HL-60/S4 (cell line): ENCODE results near the gene TXNDC8.
"Not testable (repeated sequence)": the region's sequence is repeated elsewhere in the genome, so short reads cannot be mapped to it uniquely, and the experiment has no call there.

ENCODE experiments used
- in situ Hi-C: fragments of 300-500 bp; cut with MboI; formaldehyde crosslinking; loops from 2 replicates; pipeline ENCODE4 v1.14.3; 2022; ENCODE audit warnings: low sequenced_read_pairs

TXNDC8 gene

DNA sequence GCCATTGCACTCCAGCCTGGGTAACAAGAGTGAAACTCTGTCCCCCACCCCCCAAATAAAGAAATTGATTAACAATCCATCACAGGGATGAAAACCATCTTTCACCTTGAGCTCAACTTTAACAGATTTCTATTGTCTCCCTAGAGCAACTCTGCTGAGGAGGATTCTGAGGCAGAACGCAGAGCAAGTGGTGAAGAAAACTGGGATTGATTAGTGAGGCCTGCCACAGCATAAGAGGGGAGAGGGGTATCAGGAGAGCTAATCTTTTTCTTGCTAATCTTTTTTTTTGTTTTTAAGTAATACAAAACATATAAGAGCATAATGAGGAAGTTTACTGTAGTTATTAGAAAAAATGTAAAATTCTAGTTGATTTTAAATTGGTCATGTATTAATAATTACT, 8.9 kb downstream of the TXNDC8 start:
- in situ Hi-C loops = no loop called here

DNA sequence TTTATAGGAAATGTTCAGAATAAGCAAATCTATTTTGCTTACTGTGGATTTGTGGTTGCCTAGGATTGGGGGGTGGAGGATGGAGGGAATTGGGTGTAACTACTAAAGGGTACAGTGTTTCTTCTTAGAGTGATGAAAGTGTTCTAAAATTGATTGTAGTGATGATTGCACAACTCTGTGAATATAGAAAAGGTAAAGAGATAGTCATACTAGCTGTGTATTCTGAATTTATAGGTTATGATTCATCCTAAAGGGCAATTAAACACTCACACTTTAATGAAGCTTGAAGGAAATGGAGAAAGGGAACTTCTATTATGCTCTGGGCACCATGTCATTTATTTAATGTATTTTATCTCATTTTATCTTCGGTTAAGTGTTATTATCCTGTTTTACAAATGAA, 9.9 kb downstream of the TXNDC8 start:
- in situ Hi-C loops = no loop called here

GRCh38 chr9:110323818-110324217, 13.8 kb downstream of the TXNDC8 start:
- in situ Hi-C loops = no loop called here

DNA sequence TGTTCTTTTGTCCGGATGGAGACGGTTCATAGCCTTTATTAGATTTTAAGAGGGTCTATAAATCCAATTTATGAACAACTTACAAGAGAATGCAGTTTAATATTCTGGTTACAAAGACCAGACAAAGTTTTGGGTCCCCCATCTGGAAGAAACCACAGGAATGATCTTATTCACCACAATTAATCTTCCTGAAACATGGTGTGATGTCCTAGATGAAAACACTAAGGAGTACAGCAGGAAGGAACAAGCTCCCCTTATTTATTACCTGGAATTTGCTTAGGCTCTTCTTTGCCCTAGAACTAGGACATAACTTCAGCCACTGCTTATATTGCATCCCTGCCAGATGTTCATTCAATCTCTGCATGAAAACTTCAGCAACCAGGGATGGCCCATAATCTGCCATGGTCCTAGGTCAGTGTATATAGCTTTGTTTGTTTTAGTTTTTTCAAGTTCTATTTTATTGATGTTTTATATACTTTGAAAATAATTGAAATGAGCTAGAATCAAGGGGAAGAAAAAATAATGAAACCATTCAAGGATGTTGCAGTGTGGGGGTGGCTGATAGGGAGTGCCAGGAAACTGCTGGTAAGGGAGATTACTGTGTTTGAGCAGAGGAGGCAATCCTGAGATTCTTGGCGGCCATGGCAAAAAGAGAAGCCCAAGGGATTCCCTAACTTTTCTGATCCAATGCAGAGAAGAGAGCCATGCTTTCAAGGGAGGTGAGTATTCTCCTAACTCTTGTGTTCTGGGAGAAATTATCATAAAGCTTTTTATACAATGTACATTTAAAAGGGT, 16.8 kb downstream of the TXNDC8 start:
- in situ Hi-C loops = no loop called here

DNA sequence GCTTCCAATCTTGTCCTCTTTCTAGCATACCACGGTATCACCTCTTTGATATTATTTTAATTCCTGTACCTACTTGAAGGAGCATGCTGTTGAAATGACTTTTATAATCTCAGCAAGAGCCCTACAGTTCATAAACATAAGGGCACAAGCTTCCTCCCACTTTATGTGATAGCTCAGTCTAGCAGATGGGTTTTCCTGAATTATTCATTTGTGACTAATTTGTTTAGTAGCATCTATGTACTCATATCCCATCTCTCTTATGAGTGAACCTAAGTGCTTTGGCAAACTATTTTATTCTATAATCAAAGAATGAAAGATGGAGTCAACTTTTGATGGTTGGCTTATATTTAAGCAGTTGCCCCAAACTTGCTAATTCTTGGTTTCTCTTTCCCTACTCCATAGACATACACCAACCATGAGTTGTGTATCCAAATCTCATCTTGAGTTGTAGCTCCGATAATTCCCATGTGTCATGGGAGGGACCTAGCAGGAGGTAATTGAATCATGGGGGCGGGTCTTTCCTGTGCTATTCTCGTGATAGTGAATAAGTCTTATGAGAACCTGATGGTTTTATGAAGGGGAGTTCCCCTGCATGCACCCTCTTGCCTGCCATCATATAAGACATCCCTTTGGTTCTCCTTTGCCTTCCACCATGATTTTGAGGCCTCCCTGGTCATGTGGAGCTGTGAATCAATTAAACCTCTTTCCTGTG, 17.7 kb downstream of the TXNDC8 start:
- in situ Hi-C loops = no loop called here

GRCh38 chr9:110317911-110318310, 19.8 kb downstream of the TXNDC8 start:
- in situ Hi-C loops = no loop called here

GRCh38 chr9:110316261-110317075, 21.2 kb downstream of the TXNDC8 start:
- in situ Hi-C loops = no loop called here

GRCh38 chr9:110311978-110312377, 25.7 kb downstream of the TXNDC8 start:
- in situ Hi-C loops = not testable (repeated sequence)

DNA sequence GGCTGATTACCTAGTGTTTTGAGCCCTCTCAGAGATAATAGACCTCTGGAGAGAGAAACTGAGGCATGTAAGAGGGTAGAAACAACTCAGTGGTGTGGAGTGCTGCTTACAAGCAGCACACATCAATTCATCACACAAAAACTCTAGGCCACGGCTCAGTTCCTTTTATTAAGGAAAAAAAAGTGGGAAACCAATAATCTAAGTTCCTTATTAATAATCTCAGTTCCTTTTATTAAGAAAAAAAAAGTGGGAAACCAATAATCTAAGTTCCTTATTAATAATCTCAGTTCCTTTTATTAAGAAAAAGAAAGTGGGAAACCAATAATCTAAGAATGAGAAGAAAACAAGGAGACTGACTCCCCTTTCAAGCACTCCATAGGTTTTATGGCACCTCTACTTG, 28.0 kb downstream of the TXNDC8 start:
- in situ Hi-C loops = no loop called here

- in situ Hi-C loops = no loop called here
Observed at GRCh38 chr9:110308633-110309038, 29.0 kb downstream of the TXNDC8 start.

DNA sequence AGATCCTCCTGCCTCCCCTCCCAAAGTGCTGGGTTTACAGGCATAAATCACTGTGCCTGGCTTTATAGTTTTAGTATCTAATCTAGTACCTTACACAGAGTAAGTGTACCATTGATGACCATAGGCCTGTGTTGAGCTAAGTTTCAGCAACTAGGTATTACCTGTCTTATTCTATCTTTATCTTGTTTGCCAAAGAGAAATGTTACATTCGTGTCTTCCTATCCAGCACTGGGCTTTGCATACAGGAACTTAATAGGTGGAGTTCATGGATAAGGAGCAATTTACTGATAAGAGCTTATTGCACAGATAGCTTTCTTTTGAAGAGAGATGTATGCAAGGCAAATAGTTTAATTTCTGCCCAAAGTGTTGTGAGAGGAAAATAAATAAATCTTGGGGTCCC, 30.5 kb downstream of the TXNDC8 start:
- in situ Hi-C loops = no loop called here

DNA sequence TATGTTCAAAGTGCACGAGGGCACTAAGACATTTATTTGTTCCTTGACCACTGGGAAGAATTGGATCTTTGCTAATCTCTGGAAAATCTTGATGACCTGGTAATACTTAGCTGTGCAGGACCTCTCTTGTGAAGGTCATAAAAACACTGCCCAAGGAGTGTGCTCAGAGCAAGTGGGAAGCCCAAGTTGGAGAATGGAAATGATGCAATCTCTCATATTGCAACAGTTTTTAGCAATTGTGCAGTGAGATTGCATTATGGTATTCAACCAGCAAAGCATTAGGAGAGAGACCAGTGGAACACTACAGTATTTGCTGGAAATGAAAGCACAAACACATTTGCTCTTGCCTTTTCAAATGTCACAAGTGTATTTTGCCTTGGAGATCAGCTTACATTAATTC, 34.5 kb downstream of the TXNDC8 start:
- in situ Hi-C loops = no loop called here

DNA sequence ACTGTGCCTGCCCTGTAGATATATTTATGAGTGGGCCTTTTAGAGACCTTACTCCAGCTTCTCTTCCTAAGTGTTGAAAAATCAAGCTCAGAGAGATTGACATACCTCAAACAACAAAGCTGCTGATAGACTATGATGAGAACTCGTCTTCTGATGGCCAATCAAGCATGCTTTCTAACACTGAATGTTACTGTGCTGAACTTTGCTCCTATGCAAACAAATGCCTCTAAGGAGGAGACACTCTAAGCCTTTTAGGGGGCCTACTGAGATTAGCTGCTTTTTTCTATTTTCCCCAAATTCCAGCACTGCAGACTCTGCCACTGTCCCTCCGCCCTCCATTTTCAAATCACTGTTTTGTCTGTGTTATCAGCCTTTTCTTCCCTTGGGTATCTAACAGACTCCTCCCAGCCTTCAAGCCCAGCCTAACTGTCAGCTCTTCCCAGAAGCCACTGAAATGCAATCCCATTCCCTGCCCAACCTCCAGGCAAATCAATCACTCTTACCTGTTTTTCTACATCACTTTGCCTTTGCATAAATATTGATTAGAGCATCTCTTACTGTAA, 39.5 kb downstream of the TXNDC8 start:
- in situ Hi-C loops = no loop called here

DNA sequence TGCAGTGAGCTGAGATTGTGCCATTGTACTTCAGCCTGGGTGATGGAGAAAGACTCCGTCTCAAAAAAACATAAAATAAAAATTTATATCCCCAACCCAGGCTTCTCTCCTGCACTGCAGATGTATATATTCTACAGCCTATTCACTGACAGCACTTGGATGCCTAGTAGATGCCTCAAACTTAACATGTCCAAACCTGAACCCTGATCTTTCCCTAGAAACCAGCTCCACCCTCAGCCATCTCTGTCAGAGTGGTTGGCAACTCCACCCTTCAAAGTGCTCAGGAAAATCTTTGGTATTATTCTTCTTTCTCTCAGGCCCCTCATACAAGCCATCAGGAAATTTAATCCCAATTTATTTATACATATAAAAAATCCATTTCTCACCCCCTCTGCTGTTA, 44.4 kb downstream of the TXNDC8 start:
- in situ Hi-C loops = no loop called here

GRCh38 chr9:110291921-110292557, 45.6 kb downstream of the TXNDC8 start:
- in situ Hi-C loops = no loop called here

- in situ Hi-C loops = no loop called here
Observed at GRCh38 chr9:110290001-110290400, 47.7 kb downstream of the TXNDC8 start.

DNA sequence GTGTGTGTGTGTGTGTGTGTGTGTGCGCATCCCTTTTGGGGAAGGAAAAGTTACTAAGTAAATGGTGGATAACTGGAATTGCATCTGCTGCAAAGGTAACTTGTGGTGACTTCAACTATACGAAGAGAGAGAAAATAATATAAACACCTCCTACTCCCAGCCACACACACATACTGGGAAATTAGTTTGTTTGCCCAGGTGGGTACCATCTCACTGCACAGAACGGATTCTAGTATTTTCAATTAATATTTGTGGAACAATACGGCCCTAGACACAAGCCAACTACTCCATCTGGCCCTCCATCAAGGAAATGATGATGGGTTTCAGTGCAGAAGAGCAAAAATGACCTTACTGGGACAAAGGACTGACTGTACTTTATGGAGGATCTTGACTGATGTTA, 49.2 kb downstream of the TXNDC8 start:
- in situ Hi-C loops = no loop called here

DNA sequence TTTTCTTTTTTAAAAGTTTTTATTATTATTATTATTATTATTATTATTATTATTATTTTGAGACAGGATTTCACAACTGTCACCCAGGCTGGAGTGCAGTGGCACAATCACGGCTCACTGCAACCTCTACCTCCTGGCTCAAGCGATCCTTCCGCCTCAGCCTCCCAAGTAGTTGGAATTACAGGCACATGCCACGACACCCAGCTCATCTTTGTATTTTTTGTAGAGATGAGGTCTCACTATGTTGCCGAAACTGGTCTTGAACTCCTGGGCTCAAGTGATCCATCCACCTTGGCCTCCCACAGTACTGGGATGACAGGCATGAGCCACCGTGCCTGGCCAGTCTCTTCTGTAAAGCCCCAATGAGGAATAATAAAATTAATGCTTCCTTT, 50.4 kb downstream of the TXNDC8 start:
- in situ Hi-C loops = no loop called here

DNA sequence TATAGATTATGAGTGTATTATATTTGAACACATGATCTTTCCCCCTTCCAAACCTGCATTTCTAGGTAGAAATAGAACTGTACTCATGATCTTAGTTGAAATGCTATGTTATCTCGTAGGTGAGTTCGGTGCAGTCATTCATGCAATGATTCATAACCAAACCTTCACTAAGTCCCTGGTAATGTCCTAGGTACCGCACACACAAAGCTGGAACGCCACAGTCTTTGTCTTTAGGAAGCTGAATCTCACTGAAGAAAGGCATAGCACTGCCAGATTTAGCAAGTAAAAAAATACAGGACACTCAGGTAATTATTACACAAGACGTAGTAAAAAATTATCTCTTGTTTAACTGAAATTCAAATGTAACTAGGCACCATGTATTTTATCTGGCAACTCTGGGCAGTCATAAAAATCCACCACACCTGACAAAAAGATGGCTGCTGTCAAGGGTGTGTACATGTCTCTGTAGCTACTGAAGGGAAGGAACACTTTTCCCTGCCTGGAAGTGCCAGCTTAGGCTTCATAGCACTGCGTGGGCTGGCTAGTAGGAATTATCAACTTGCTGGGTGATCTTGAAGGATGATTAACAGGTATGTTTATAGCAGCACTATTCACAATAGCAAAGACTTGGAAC, 53.3 kb downstream of the TXNDC8 start:
- in situ Hi-C loops = no loop called here

DNA sequence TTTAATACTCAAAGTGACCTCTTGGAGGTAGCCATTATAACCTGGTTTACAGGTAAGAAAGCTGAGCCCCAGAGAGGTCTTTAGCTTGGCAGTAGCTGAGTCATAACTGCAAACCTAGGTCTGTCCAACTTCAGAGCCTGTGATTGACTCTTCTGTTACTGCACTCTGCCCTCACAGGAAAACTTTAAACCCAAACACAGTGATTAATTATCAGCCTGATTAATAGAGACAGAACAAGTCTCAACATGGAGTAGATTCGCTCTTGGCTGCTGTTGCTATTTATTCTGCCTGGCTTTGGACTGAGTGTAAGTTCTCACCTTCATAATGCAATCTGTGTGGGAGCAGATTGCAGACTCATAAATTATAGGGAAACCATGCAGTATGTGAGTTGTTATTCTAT, 53.9 kb downstream of the TXNDC8 start:
- in situ Hi-C loops = no loop called here

GRCh38 chr9:110282739-110283081, 55.0 kb downstream of the TXNDC8 start:
- in situ Hi-C loops = no loop called here
